Measurements from ENCODE around the gene BRSK2. TPM values are rescaled to one million over a fixed set of nuclear protein-coding genes. Genes with fewer than 3 reads are reported as not detected.
"Not testable (repeated sequence)": the region's sequence is repeated elsewhere in the genome, so short reads cannot be mapped to it uniquely, and the experiment has no call there.

Gene BRSK2
- total RNA-seq, 1 donor from 2014 or later = not detected

- H3K36me3 ChIP-seq (ENCODE audit: control insufficient read depth, insufficient read depth, low read length) = no peaks in the 10 kb centered on the region
- no peak for FAIRE-seq
- DNase-seq (ENCODE audit: low read depth) = no peak
- no peaks in the 10 kb centered on the region for H3K27me3 ChIP-seq (ENCODE audit: control insufficient read depth, insufficient read depth, low read length)
- no peak for TF ChIP-seq CTCF (IDR thresholded peaks at IDR 0.05; ENCODE audit: insufficient read depth, low read length, severe bottlenecking)
- no peak overlapping the region for H3K4me3 ChIP-seq (ENCODE audit: low read depth, low read length)
Measured at GRCh38 chr11:1407668-1408067, 17.9 kb downstream of the BRSK2 start.

- Histone ChIP-seq H3K36me3 (ENCODE audit: control insufficient read depth, insufficient read depth, low read length) (no peaks in the 10 kb centered on the region), H3K4me3 (ENCODE audit: low read depth, low read length) (no peak overlapping the region), H3K27me3 (ENCODE audit: control insufficient read depth, insufficient read depth, low read length) (no peaks in the 10 kb centered on the region)
- no peak for TF ChIP-seq CTCF (IDR thresholded peaks at IDR 0.05; ENCODE audit: insufficient read depth, low read length, severe bottlenecking)
- DNase-seq (ENCODE audit: low read depth) (no peak), FAIRE-seq (no peak)
Measured at GRCh38 chr11:1408346-1408745, 18.6 kb downstream of the BRSK2 start.

- no peak for FAIRE-seq
- no peak for DNase-seq (ENCODE audit: low read depth)
- Histone ChIP-seq H3K36me3 (ENCODE audit: control insufficient read depth, insufficient read depth, low read length) (no peaks in the 10 kb centered on the region), H3K4me3 (ENCODE audit: low read depth, low read length) (no peak overlapping the region), H3K27me3 (ENCODE audit: control insufficient read depth, insufficient read depth, low read length) (no peaks in the 10 kb centered on the region)
- TF ChIP-seq CTCF (IDR thresholded peaks at IDR 0.05; ENCODE audit: insufficient read depth, low read length, severe bottlenecking) = no peak
Measured at GRCh38 chr11:1409108-1409851, 19.5 kb downstream of the BRSK2 start.

- not testable (repeated sequence) for DNase-seq (ENCODE audit: low read depth); H3K4me3 ChIP-seq (ENCODE audit: low read depth, low read length); H3K27me3 ChIP-seq (ENCODE audit: control insufficient read depth, insufficient read depth, low read length); H3K36me3 ChIP-seq (ENCODE audit: control insufficient read depth, insufficient read depth, low read length); FAIRE-seq
Measured at GRCh38 chr11:1409852-1410125, 20.1 kb downstream of the BRSK2 start.

- Histone ChIP-seq H3K4me3 (ENCODE audit: low read depth, low read length) (no peak overlapping the region), H3K27me3 (ENCODE audit: control insufficient read depth, insufficient read depth, low read length) (no peaks in the 10 kb centered on the region), H3K36me3 (ENCODE audit: control insufficient read depth, insufficient read depth, low read length) (no peaks in the 10 kb centered on the region)
- TF ChIP-seq CTCF (IDR thresholded peaks at IDR 0.05; ENCODE audit: insufficient read depth, low read length, severe bottlenecking) = no peak
- FAIRE-seq (no peak), DNase-seq (ENCODE audit: low read depth) (no peak)
Measured at GRCh38 chr11:1410366-1411291, 20.9 kb downstream of the BRSK2 start.

GRCh38 chr11:1411301-1411700 lies 21.6 kb downstream of the BRSK2 start:
- Histone ChIP-seq H3K36me3 (ENCODE audit: control insufficient read depth, insufficient read depth, low read length) (no peaks in the 10 kb centered on the region), H3K27me3 (ENCODE audit: control insufficient read depth, insufficient read depth, low read length) (no peaks in the 10 kb centered on the region), H3K4me3 (ENCODE audit: low read depth, low read length) (no peak overlapping the region)
- DNase-seq (ENCODE audit: low read depth) (no peak), FAIRE-seq (no peak)
- no peak for TF ChIP-seq CTCF (IDR thresholded peaks at IDR 0.05; ENCODE audit: insufficient read depth, low read length, severe bottlenecking)

- not testable (repeated sequence) for H3K27me3 ChIP-seq (ENCODE audit: control insufficient read depth, insufficient read depth, low read length); FAIRE-seq; H3K36me3 ChIP-seq (ENCODE audit: control insufficient read depth, insufficient read depth, low read length); H3K4me3 ChIP-seq (ENCODE audit: low read depth, low read length); DNase-seq (ENCODE audit: low read depth)
Measured at GRCh38 chr11:1411739-1412138, 22.0 kb downstream of the BRSK2 start.
